Cortex of kidney (tissue), 1 donor: Measurements from ENCODE around the gene NSF.
"Not testable (repeated sequence)": the region's sequence is repeated elsewhere in the genome, so short reads cannot be mapped to it uniquely, and the experiment has no call there.

Experiments used
- DNase-seq: peaks from one replicate; lab custom pipeline; 2025; lab: John Stamatoyannopoulos, UW

NSF gene

DNA sequence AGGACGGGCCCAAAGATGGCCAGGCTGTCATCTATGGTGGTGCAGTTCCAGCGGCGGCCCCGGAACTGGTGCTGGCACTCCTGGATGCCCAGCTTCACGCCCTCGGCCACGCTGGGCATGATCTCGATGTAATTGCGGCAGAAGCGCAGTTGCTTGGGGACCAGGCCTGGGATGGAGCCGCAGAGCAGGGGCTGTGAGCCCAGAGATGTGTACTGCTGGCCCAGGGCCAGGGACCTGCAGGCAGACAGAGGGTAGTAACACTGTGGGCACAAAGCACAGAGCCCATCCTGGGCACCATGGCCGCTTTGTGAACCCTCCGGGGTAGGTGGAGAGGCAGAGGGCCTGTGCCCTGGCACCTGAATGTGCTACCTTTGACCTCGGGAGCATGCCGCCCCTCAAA lies 183.2 kb downstream of the NSF start:
- no peak for DNase-seq

DNA sequence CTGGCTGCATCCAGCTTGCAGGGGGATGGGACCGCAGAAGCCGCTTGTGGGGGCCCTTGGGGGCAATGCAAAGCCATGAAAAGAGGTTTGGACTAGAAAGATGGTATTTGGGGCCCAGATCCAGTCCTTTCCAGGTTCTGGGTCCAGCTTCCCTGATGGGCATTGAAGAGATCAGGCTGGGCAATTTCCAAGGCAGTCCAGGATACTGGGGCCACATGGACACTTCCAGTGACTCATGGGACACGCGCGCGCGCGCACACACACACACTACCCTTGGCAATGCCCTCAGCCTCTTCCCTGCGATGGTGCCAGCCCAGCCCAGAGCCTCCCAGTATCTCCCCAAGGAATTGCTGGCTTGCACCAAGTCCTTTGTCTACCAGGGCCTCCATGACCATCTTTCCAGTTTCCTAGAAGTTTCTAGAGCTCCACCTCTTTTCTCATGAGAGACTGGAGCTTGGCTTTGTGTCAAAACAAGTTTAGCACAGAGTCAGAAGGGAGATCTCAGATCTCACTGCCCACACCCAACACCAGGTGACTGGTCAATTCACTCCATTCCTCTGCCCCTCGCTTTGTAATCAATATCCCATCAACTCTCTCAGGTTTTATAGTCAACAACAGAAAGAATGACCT lies 183.8 kb downstream of the NSF start:
- no peak for DNase-seq

DNA sequence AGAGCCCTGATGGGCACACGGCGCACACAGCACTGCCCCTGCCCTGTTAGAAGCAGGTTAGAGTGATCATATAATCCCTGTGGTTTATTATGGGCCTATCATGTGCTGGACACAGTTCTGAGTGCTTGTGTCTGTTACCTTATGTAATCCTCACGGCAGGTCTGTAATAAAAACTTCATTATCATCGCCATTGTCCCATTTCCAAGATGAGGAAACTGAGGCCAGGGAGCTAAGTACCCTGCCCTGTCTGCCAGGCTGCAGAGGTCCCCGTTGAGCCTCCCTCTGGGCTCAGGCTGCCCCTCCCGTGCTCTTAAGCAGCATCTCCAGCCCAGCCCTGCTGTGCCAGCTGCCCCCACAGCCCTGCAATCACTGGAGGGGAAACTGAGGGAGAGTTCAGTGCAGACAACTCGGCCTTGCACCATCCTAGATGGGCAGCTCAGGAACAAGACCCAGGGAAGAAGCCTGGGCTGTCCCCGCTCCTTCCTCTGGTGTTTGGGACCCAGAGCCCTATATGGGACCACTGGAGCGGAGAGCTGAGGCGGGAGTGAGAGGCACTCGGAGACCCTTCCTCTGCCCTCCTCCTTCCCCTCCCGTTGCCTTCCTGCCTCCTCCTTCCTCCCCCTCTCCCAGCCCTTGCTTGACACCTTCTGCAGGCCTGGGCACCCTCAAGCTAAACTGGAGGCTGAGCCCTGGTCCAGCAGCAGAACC lies 186.0 kb downstream of the NSF start:
- DNase-seq = no peak

DNA sequence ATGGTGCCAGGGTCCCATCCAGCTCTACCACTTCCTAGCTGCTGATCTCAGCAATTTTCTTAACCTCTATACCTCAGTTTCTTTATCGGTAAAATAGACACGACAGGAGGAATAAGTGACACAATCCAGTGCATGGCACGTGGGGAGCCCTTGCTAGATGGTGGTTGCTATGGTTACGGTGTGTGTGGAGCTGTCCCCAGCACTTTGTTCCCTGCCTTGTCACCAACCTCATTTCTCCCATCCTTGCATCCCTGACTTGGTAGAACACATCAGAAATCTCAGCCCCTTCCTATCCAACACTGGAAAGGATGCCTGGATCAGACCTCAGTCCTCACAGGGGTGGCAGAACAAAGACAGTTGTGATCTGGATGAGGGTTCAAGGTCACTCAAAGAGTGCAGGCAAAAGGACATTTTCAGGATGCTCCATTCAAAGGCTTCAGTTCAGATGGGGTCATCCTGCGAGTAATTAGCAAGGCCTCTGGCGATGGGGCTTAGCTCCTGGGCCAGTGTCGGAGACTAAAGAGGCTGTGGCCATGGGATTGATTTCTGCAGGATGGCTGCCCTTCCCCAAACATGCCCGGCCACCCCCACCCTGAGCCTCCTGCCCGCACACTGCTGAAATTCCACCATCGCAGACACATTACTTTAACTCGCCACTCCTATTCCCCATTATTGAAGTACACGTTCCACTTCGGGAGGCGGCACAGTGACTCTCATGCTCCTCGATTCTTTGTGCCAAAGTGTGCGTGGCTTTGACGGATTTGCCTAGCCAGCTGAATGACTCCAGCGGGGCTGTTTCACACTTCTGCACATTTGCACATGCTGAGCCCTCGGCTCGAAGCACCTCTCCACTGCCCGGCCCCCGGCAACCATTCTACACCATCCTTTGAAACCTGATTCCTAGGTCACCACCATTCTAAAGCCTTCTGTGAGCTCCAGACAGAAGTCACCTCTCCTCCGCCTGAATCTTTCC lies 187.8 kb downstream of the NSF start:
- DNase-seq = no peak

DNA sequence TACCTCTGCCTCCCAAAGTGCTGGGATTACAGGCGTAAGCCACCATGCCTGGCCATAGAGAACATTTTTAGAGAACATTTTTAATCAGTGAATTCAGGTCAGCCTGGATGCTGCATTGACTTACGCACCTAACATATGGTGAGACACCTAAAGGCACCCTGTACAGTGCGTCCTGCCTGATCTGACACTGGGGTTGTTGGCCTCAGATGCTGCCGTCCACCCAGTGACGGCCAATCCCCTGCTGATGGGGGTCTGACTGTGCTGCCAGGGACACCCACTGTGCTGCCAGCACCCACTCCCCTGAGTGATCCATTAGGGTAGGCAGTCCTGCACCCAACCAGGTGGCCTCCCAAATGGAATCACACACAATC lies 189.5 kb downstream of the NSF start:
- DNase-seq = no peak

DNA sequence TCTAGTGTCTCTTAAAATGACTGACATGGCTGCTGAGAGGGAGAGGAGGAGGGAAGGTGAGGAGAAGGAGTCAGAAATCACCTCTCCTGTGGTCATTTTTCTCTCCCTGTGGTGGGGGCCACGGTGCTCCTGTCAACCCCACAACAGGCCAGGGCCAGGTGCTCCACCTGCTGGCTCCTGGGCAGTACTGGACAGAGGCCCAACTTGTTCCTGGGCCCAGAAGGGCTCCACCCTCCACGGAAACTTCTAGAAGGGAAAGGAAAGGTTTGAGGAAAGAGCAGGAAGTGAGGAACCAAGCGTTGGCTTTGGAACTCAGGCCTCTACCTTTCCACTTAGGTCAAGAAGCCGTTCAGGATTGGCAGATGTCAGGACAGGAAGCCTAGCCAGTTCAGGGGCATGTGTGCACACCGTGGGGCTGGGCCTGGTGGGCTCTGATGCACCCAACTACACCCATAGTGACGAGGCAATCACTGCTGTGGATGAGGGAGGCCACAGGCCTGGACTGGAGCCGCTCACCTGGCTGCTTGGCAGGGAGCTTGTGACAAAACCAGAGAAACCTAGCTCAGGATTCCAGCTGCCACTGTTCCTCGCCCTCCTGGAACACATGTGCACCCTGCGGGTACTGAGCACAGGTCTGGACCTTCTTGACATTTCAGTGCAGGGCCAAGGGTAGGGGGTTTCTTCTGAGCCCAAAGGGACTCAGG lies 191.9 kb downstream of the NSF start:
- no peak for DNase-seq

DNA sequence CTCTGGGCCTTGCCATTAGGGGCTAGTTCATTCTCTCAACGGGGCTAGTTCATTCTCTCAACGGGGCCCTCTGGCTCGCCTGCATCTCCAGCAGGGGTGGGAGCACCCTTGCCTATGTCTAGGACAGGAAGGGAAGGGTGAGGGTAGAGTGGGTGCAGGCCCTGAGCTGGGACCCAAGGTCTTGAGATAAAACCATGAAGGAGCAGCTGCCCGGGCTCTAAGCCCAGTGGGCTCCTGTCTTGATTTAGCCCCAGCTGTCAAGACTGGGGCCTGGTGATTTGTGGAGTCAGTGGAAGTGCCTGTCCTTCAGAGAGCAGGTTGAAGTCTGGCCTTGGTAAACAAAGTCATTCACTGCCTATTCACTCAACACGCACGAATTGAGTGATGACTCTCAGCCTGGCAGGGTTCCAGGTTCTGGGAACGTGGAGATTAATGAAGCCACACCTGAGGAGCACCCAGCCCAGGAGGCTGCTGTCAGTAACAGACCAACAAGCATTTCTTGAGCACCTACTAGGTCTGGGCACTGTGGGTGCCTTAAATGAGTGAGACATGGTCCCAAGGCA lies 192.6 kb downstream of the NSF start:
- DNase-seq = no peak

DNA sequence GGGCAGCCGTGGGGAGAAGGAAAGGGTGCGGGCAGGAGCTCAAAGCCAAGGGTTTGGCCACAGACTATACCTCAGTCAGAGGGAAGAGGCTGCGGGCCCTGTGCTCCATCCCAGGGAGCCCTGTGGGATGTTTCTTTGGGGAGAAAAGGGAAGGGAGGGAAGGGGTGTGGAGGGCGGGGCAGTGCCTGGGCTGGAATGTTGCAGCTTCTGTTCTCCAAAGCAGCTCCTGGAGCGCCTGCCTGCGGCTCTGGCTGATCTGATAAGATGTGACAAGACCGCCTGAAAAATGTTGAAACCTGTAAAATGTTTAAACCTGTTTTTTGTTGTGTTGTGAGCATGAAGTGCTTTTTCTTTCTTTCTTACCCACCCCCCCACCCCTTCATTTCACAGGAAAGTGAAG lies 195.2 kb downstream of the NSF start:
- DNase-seq = no peak

DNA sequence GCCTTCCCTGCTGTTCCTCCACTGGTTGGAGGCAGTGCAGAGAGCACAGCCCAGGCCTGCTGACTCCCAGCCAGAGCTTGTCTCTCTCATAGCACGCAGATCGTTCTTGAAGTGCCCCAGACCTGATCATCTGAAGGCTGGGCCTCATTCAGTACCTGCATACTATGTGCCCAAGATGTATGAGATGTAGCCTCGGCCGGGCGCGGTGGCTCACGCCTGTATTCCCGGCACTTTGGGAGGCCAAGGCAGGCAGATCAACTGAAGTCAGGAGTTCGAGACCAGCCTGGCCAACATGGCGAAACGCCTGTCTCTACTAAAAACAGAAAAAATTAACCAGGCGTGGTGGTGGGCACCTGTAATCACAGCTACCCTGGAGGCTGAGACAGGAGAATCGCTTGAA lies 197.0 kb downstream of the NSF start:
- DNase-seq = no peak

DNA sequence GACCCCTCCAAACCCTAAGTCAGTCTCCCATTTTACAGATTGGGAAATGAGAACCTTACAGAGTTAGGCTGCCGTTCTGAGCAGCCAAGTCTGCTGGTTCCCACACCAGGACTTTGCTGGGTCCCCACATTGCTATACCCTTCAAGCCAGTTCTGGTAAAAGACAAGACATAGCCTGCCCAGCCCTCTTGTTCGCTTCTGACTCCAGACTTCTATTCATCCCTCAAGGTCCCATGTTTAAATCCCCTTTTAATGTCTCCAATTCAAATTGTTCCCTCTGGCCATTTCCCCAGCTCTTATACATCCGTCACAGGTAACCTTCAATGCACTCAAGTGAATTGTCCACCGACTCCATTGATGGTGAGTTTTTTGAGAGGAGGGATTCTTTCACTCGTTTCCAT lies 197.8 kb downstream of the NSF start:
- no peak for DNase-seq

DNA sequence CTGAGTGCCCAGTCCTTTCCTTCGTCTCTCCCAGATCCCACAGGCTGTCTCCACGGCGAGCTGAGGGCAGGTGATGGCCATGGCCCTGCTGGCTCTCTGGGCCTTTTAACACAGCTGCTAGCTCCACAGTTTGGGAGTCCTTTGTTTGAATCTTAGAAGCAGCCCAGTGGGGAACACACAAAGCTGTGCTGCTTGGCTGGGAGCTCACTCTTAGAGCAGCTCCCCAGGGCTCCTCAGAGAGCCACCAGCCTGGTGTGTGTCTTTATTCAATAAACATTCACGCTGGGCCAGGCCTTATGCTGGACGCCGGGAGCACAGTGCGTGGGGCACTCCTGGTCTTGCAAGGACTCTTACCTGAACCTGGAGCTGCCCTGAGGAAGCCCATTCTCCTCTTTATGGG lies 198.3 kb downstream of the NSF start:
- no peak for DNase-seq

DNA sequence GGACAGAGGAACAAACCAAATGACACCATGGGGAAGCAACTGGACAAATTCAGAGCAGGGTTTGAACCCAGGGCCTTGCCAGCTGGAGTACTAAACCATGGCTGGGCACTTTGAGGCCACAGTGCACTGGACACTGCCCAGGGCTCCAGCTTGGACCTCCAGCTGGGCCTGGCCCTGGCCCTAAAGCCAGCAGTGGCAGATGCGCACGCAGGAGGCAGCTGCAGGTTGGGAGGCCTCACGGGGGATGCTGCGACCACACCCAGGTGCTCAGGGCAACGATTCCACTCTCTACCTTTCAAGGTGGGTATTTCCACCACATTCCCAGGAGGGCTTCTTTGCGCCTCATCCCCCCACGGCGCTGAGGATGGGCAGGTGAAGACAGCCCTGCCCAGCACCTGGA lies 199.1 kb downstream of the NSF start:
- no peak for DNase-seq

DNA sequence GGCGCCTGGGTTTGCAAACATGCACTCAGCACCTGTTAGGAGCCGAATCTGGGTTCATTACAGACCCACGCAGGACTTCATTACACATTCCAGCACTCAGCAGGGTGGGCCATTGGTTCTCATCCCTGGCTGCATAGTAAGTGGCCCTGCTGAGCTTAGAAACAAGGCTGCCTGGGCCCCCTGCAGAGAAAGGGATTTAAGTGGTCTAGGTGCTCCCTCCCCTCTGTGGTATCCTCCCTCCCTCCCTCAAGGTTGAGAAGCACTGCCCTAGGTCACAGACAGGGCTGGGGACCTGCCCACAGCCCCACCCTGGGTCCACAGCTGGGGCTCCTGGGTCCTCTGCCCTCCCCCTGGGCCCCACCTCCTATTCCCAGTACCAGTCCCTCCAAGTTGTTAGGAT lies 199.7 kb downstream of the NSF start:
- DNase-seq = no peak

DNA sequence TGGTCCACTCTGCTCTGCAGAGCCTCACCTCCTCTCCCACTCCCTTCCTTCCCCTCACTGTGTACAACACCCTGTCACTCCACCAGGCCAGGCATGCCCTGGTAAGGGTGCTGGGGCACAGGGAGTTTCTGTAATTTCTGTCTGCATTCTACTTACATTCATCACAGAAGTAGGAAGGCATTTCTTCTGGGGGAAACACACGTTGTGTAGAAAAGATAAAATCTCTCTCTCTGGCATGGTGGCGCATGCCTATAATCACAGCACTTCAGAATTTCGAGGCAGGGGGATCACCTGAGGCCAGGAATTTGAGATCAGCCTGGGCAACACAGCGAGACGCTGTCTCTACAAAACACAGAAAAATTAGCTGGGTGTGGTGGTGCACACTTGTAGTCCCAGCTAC lies 201.1 kb downstream of the NSF start:
- no peak for DNase-seq

DNA sequence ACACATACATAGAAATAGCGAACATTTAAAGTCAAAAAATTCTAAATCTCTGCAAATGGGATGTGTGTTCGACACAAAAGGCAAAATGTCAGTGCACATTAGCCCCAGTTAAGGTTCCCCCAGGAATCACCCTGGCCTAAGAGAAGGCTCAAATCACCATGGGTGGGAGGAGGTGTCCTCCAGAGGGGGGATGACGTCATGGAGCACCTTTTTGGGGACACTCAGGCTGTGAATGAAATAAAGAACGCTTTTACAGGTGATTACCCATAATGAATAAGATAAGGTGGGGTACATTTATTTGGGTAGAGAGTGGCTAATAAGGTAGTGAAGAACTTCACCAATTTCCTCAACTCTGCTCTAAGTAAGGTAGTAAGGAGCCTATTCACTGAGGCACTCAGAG lies 201.6 kb downstream of the NSF start:
- no peak for DNase-seq

DNA sequence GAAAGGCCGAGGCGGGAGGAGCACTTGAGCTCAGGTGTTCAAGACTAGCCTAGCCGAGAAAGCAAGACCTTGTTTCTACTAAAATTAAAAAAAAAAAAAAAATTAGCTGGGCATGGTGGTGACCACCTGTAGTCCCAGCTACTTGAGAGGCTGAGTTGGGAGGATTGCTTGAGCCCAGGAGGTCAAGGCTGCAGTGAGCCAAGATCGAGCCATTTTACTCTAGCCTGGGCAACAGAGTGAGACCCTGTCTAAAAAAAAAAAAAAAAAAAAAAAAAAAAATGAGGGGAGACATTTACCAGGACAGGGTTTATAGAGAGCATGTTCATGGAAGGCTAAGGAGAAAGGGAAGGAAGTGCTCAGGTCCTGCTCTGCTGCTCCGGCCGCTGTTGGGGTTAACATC lies 202.6 kb downstream of the NSF start:
- DNase-seq = not testable (repeated sequence)

DNA sequence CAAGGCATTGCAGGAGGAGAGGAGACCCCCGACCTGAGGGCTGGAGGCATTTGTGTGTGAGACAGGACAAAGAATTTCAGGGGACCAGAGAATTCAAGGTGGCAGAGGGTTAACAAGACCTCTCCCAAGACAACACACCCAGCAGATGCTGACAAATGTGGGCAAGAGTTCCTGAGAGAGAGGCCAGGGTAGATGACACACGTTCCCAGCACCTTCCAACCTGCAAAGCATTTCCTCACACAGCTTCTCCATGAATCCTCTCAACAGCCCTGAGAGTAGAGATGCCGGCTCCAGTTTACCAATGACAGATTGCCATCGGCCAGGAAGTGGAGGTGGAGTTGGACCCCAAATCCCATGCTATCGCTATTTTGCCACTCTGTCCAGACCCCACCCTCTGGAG lies 203.1 kb downstream of the NSF start:
- no peak for DNase-seq

DNA sequence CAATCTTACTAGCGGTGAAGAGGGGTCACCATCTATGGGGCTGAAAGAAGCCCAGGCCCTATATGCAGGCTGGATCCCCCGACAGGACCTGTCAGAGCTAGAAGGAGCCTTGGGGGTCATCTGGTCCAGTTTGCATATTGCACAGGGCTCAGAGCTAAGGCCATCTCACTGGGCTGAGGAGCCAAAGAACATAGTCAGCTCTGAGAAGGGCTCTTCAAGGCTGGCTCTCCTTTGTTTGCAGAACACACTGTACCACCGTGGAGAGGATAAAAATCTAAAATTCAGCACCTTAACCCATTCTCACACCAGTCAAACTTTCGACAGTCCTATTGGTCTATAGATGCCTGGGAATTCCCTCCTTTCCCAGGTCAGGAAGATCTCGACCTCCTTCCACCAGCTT lies 203.8 kb downstream of the NSF start:
- DNase-seq = no peak

DNA sequence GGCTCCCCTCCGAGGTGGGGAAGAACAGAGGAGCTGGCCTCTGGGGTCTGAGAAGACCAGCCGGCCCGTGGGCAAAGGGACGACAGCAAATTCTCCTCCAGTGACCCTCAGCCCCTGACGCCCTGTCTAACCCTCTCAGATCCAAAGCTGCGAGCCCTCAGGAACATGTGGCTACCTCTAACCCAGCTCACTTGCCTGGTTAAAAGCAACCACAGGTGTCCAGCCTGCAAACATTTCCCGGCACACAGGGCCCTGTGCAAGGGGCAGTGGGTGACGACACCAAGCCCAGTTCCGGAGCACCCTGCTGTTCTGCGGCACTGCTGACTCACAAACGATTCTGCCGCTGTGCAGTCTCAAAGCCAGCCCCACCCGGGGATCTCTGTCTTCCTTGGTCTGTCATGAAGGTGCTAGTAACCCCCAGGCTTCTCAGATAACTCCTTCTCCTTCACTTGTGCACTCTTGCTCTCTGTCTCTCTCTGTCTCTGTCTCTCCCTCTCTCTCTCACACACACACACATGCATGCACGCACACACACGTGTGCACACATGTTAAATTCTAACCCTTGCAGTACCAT lies 205.0 kb downstream of the NSF start:
- DNase-seq = no peak

DNA sequence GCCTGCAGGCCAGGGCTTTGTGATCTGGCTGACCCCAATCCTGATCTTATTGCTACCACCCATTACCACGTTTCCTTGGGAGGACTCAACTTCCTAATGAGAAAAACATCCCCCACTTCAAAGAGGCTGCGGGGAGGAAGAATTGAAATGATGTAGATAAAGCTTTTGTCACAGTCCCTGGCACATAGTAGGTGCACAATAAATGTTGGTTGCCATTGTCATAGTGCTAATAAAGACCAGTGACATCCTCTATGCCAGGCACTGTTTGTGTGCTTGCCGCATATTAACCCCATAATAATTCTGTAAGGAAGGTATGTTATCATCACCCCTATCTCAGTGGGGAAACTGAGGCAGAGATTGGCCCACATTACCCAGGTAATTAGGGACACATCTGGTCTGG lies 205.6 kb downstream of the NSF start:
- no peak for DNase-seq

DNA sequence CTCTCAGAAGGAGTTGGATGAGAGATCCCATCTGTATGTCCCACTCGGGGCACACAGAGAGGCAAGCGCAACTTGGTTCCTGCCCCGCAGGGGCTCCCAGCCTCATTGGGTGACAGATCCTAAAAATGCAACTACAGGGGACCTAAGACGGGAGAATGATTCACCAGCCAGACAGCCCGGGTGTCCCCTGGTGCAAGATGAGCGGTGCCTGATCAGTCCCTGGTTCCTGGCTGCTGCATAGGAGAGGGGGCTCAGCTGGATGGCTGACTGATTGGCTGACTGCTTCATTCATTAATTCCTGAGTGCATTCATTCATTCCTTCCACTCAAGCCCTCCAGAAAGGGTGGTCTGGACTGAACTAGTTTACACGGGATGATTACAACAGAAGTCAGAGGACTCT lies 206.1 kb downstream of the NSF start:
- no peak for DNase-seq
